SU-DHL-6 (cell line): ENCODE measurements around the gene SLC24A2.

ENCODE experiments used
- H2AFZ ChIP-seq: fragments of 200-600 bp; sonication (generic); 2 replicates; pipeline ENCODE4 v1.6.1; 2014; ENCODE audit warnings: low read depth, mild to moderate bottlenecking, moderate library complexity, mixed read lengths, antibody characterized with exemption, low read length; ENCODE audit not compliant: severe bottlenecking
- H3F3A ChIP-seq: fragments of 200-600 bp; shearing (Covaris generic); 2 replicates; pipeline ENCODE4 v1.6.0; 2016; ENCODE audit warnings: antibody characterized with exemption, mild to moderate bottlenecking; ENCODE audit not compliant: insufficient read depth
- H3K27ac ChIP-seq: fragments of 200-600 bp; sonication (generic); 2 replicates; pipeline ENCODE4 v1.5.1; 2016; ENCODE audit warnings: low read depth, mild to moderate bottlenecking, low read length, moderate library complexity, mixed read lengths
- H3K27me3 ChIP-seq: fragments of 200-600 bp; sonication (generic), shearing (Covaris generic); 2 replicates; pipeline ENCODE4 v1.6.0; 2014; ENCODE audit warnings: mild to moderate bottlenecking, low read length
- H3K36me3 ChIP-seq: fragments of 200-600 bp; sonication (generic); 2 replicates; pipeline ENCODE4 v1.6.1; 2014; ENCODE audit warnings: mild to moderate bottlenecking, low read length, mixed read lengths
- H3K4me2 ChIP-seq: fragments of 300-600, 200-600 bp; shearing (Covaris generic), sonication (generic); 2 replicates; pipeline ENCODE4 v1.6.0; 2014; ENCODE audit warnings: low read length, low read depth, mild to moderate bottlenecking; ENCODE audit not compliant: poor library complexity, severe bottlenecking
- H3K4me3 ChIP-seq: fragments of 200-600 bp; sonication (generic); 2 replicates; pipeline ENCODE4 v1.5.1; 2014; ENCODE audit warnings: antibody characterized with exemption, low read length, mild to moderate bottlenecking, mixed read lengths; ENCODE audit not compliant: insufficient read depth, poor library complexity, severe bottlenecking
- H3K79me2 ChIP-seq: fragments of 200-600 bp; sonication (generic); 2 replicates; pipeline ENCODE4 v1.6.1; 2014; ENCODE audit warnings: mild to moderate bottlenecking, low read length, moderate library complexity; ENCODE audit not compliant: insufficient read depth
- H3K9ac ChIP-seq: fragments of 200-600 bp; sonication (generic); 2 replicates; pipeline ENCODE4 v1.7.0; 2014; ENCODE audit warnings: mild to moderate bottlenecking, low read length
- H3K9me2 ChIP-seq: fragments of 200-600 bp; sonication (generic); replicated peaks from 2 replicates; pipeline ENCODE4 v1.6.1; 2014; ENCODE audit warnings: low read length; ENCODE audit not compliant: insufficient read depth
- H3K9me3 ChIP-seq: fragments of 200-600 bp; sonication (generic); 2 replicates; pipeline ENCODE4 v1.6.1; 2014; ENCODE audit warnings: low read length, mixed read lengths; ENCODE audit not compliant: insufficient read depth
- H4K20me1 ChIP-seq: fragments of 200-600 bp; sonication (generic); 2 replicates; pipeline ENCODE4 v1.6.1; 2014; ENCODE audit warnings: low read depth, mild to moderate bottlenecking, antibody characterized with exemption, low read length, moderate library complexity, mixed read lengths
- CTCF ChIP-seq: fragments of 200-600 bp; sonication (generic); IDR thresholded peaks from one replicate; pipeline ENCODE4 v1.5.1; 2017; ENCODE audit warnings: antibody characterized with exemption, mild to moderate bottlenecking, low read length, moderate library complexity; ENCODE audit not compliant: insufficient read depth, poor library complexity, severe bottlenecking
- EZH2phosphoT487 ChIP-seq: fragments of 200-600 bp; sonication (generic), shearing (Covaris generic); conservative IDR thresholded peaks from 2 replicates; pipeline ENCODE4 v1.6.1; 2018; ENCODE audit warnings: mild to moderate bottlenecking, antibody characterized with exemption, low read length, moderate library complexity, mixed read lengths

SLC24A2 gene

GRCh38 chr9:19741178-19741577 lies 47.7 kb downstream of the SLC24A2 start:
- Histone ChIP-seq H2AFZ (no peak overlapping the region), H3K27ac (no peak overlapping the region), H3K79me2 (no peaks in the 10 kb centered on the region), H3K9ac (no peak overlapping the region), H3K4me2 (no peak overlapping the region), H3K9me2 (no peaks in the 10 kb centered on the region), H3K4me3 (no peak overlapping the region), H3F3A (no peaks in the 10 kb centered on the region), H3K36me3 (no peaks in the 10 kb centered on the region), H4K20me1 (no peaks in the 10 kb centered on the region), H3K9me3 (no peaks in the 10 kb centered on the region), H3K27me3 (no peaks in the 10 kb centered on the region)
- TF ChIP-seq EZH2phosphoT487 (no peak), CTCF (no peak)
